Subcutaneous adipose tissue (tissue), 4 donors: ENCODE results near the gene GPATCH1. TPM values are rescaled to one million over a fixed set of nuclear protein-coding genes. Genes with fewer than 3 reads are reported as not detected.

ENCODE experiments used
- CTCF ChIP-seq: fragments of 450-650 bp; IDR thresholded peaks from one replicate; pipeline ENCODE4 v1.5.1; 2016; ENCODE audit warnings: low read depth, mild to moderate bottlenecking, control low read depth, antibody characterized with exemption, moderate library complexity
- total RNA-seq, 4 donors: library from RNA; depleted of rRNA; stranded (reverse); fragments of >200 nt; gene quantifications; one replicate each; pipeline ENCODE4 v1.1.0, GENCODE V29; 2016

Gene GPATCH1
- total RNA-seq, 4 donors from 2014 or later: 6.5 to 14.0 (median 10.5) TPM

GRCh38 chr19:33071887-33072286 is 9.1 kb upstream of the GPATCH1 start:
- TF ChIP-seq CTCF: no peak

- no peak for TF ChIP-seq CTCF
These were observed 5.5 kb upstream of the GPATCH1 start for GRCh38 chr19:33075519-33075918.

GRCh38 chr19:33085570-33086128 is 4.7 kb downstream of the GPATCH1 start:
- TF ChIP-seq CTCF: no peak

- TF ChIP-seq CTCF: no peak
These were observed 6.0 kb downstream of the GPATCH1 start for GRCh38 chr19:33086955-33087354.

- TF ChIP-seq CTCF: no peak
These were observed 8.0 kb downstream of the GPATCH1 start for GRCh38 chr19:33089010-33089409.

GRCh38 chr19:33090179-33090578 is 9.2 kb downstream of the GPATCH1 start:
- no peak for TF ChIP-seq CTCF

- TF ChIP-seq CTCF: no peak
These were observed 12.6 kb downstream of the GPATCH1 start for GRCh38 chr19:33093420-33094210.
